ENCODE data around the gene PDE8A. TPM values are rescaled to one million over a fixed set of nuclear protein-coding genes. Genes with fewer than 3 reads are reported as not detected.
"Not testable (repeated sequence)": the region's sequence is repeated elsewhere in the genome, so short reads cannot be mapped to it uniquely, and the experiment has no call there.

Gene PDE8A
- total RNA-seq, 2 experiments from 2014 or later, result 28.3 to 32.3 TPM

DNA sequence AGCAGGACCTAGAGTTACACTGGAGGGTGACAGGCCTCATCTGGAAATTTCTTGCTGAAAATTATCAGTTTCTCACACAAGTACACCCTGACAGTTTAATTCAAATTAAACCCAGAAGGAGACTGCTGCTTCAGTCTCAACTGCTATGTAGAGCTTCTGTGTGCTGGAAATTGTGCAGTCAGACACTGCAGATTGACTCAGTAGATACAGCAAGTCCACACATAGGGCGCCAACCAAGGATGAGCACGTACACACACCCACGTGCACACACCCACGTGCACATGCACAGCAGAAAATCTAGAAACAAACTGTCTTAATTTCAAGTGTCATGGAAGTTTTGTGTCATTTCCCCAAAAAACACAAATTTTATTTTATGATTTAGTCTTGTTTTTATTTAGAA lies 192.9 kb downstream of the PDE8A start:
- Histone ChIP-seq H4K20me1 (ENCODE audit: insufficient read depth, low read length) (no peaks in the 10 kb centered on the region), H3K4me1 (ENCODE audit: insufficient read depth, low read length, poor library complexity, severe bottlenecking) (no peaks in the 10 kb centered on the region), H3K4me2 (ENCODE audit: low read length) (no peak overlapping the region), H3K27ac (ENCODE audit: low read depth, low read length, poor library complexity, severe bottlenecking) (no peak overlapping the region), H3K9me2 (ENCODE audit: insufficient read depth, low read length) (no peaks in the 10 kb centered on the region), H3K79me2 (ENCODE audit: insufficient read depth, low read depth, low read length) (no peaks in the 10 kb centered on the region), H2AFZ (ENCODE audit: low read length) (no peak overlapping the region), H3K9me3 (ENCODE audit: low read length) (peaks cover 12% of the 10 kb centered on the region; the same call in 1 of the 2 replicates), H3K36me3 (ENCODE audit: insufficient read depth, low read length) (no peaks in the 10 kb centered on the region), H3K4me3 (ENCODE audit: low read depth, low read length, poor library complexity, severe bottlenecking) (no peak overlapping the region)
- ChIA-PET CTCF (ENCODE audit: unreplicated experiment) (no interaction called here), POLR2A (interaction anchor here (0.6 kb wide), 2 partner anchors 146 to 215 kb away, joined by 3 to 5 read pairs; no protein-coding TSS in a partner anchor)
- BruUV-seq (replicated peaks), result no TSS peak
- intact Hi-C loops (cut with micrococcal nuclease; ENCODE audit: unreplicated experiment), result no loop called here
- TF ChIP-seq EZH2phosphoT487 (IDR thresholded peaks at IDR 0.05; ENCODE audit: borderline replicate concordance, low read depth, low read length), result no peak
- TF ChIP-seq, protein P1, sequence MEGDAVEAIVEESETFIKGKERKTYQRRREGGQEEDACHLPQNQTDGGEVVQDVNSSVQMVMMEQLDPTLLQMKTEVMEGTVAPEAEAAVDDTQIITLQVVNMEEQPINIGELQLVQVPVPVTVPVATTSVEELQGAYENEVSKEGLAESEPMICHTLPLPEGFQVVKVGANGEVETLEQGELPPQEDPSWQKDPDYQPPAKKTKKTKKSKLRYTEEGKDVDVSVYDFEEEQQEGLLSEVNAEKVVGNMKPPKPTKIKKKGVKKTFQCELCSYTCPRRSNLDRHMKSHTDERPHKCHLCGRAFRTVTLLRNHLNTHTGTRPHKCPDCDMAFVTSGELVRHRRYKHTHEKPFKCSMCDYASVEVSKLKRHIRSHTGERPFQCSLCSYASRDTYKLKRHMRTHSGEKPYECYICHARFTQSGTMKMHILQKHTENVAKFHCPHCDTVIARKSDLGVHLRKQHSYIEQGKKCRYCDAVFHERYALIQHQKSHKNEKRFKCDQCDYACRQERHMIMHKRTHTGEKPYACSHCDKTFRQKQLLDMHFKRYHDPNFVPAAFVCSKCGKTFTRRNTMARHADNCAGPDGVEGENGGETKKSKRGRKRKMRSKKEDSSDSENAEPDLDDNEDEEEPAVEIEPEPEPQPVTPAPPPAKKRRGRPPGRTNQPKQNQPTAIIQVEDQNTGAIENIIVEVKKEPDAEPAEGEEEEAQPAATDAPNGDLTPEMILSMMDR (conservative IDR thresholded peaks at IDR 0.05; ENCODE audit: low read length), result no peak
- no peak for DNase-seq (ENCODE audit: low spot score)

GRCh38 chr15:85177042-85177515 lies 195.4 kb downstream of the PDE8A start:
- BruUV-seq (replicated peaks); POLR2A ChIA-PET; H2AFZ ChIP-seq (ENCODE audit: low read length); H3K9me3 ChIP-seq (ENCODE audit: low read length); H3K4me3 ChIP-seq (ENCODE audit: low read depth, low read length, poor library complexity, severe bottlenecking); H4K20me1 ChIP-seq (ENCODE audit: insufficient read depth, low read length); H3K4me2 ChIP-seq (ENCODE audit: low read length); DNase-seq (ENCODE audit: low spot score); intact Hi-C loops (cut with micrococcal nuclease; ENCODE audit: unreplicated experiment); CTCF ChIA-PET (ENCODE audit: unreplicated experiment); H3K36me3 ChIP-seq (ENCODE audit: insufficient read depth, low read length); H3K9me2 ChIP-seq (ENCODE audit: insufficient read depth, low read length); H3K4me1 ChIP-seq (ENCODE audit: insufficient read depth, low read length, poor library complexity, severe bottlenecking); H3K27ac ChIP-seq (ENCODE audit: low read depth, low read length, poor library complexity, severe bottlenecking); H3K79me2 ChIP-seq (ENCODE audit: insufficient read depth, low read depth, low read length): not testable (repeated sequence)

DNA sequence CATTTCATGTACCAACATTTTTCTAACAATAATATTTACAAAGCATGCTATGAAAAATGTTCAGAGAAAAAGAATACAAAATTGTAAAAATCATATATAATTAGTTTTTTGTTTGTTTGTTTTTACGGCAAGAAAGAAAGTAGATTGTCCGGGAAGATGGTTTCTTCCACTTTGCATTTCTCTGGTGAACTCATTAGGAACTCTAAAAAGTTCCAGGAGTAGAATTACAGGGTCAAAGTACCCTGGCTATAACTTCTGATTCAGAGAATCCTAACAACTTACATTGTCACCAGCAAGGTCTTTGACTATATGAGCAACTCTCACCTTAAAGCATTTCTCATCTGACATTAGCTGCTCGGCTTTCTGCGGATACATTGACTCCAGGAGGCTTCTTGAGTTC lies 196.7 kb downstream of the PDE8A start:
- no peak overlapping the region for H3K4me2 ChIP-seq (ENCODE audit: low read length)
- BruUV-seq (replicated peaks), result no TSS peak
- H3K9me3 ChIP-seq (ENCODE audit: low read length), result no peaks in the 10 kb centered on the region
- H3K27ac ChIP-seq (ENCODE audit: low read depth, low read length, poor library complexity, severe bottlenecking), result no peak overlapping the region
- no peak overlapping the region for H2AFZ ChIP-seq (ENCODE audit: low read length)
- ChIA-PET POLR2A (no interaction called here), CTCF (ENCODE audit: unreplicated experiment) (no interaction called here)
- intact Hi-C loops (cut with micrococcal nuclease; ENCODE audit: unreplicated experiment), result no loop called here
- H3K79me2 ChIP-seq (ENCODE audit: insufficient read depth, low read depth, low read length), result no peaks in the 10 kb centered on the region
- DNase-seq (ENCODE audit: low spot score), result no peak
- H3K9me2 ChIP-seq (ENCODE audit: insufficient read depth, low read length), result no peaks in the 10 kb centered on the region
- TF ChIP-seq EZH2phosphoT487 (IDR thresholded peaks at IDR 0.05; ENCODE audit: borderline replicate concordance, low read depth, low read length), result no peak
- TF ChIP-seq, protein P1 (conservative IDR thresholded peaks at IDR 0.05; ENCODE audit: low read length), result no peak
- H3K4me1 ChIP-seq (ENCODE audit: insufficient read depth, low read length, poor library complexity, severe bottlenecking), result no peaks in the 10 kb centered on the region
- H4K20me1 ChIP-seq (ENCODE audit: insufficient read depth, low read length), result no peaks in the 10 kb centered on the region
- no peaks in the 10 kb centered on the region for H3K36me3 ChIP-seq (ENCODE audit: insufficient read depth, low read length)
- no peak overlapping the region for H3K4me3 ChIP-seq (ENCODE audit: low read depth, low read length, poor library complexity, severe bottlenecking)
